ENCODE measurements around the gene TTL. TPM values are rescaled to one million over a fixed set of nuclear protein-coding genes. Genes with fewer than 3 reads are reported as not detected.
A peak's percentile ranks its signal among the peaks of the same experiment; 100 is the strongest.

Gene TTL
- total and polyA plus RNA-seq, 2 of the 13 experiments (the other 11 are each of a cell fraction or from before 2014, with no cell fraction given) = 19.0 to 59.8 TPM

- TF ChIP-seq SRSF4 (IDR thresholded peaks at IDR 0.05; ENCODE audit: low read depth, low read length, poor library complexity, severe bottlenecking) = no peak
- TF ChIP-seq ZSCAN25 (CRISPR knock-in tag; IDR thresholded peaks at IDR 0.05) = no peak
- no peak for TF ChIP-seq E2F1 (CRISPR knock-in tag; IDR thresholded peaks at IDR 0.05)
- TF ChIP-seq ZNF205 (CRISPR knock-in tag; IDR thresholded peaks at IDR 0.05) = no peak
- TF ChIP-seq ARNTL (CRISPR knock-in tag; IDR thresholded peaks at IDR 0.05) = 0 out of 2 replicates have a peak, but pooled peaks have one; percentile 0
- no peak for TF ChIP-seq MTF1 (CRISPR knock-in tag; IDR thresholded peaks at IDR 0.05)
- TF ChIP-seq THAP7 (CRISPR knock-in tag; IDR thresholded peaks at IDR 0.05) = peak; percentile 55; the same call in 1 of the 2 replicates
- TF ChIP-seq MAX (IDR thresholded peaks at IDR 0.05) = no peak; the same call in 1 of the 2 replicates
- no peak for TF ChIP-seq GTF2F1 (IDR thresholded peaks at IDR 0.05; ENCODE audit: low read length)
- no peak for TF ChIP-seq ZUFSP (CRISPR knock-in tag; IDR thresholded peaks at IDR 0.05; ENCODE audit: borderline replicate concordance)
- peak; percentile 28; the same call in 1 of the 2 replicates for TF ChIP-seq SP4 (CRISPR knock-in tag; IDR thresholded peaks at IDR 0.05)
- TF ChIP-seq ZNF597 (CRISPR knock-in tag; IDR thresholded peaks at IDR 0.05) = no peak
- peak; percentile 51; the same call in 1 of the 2 replicates for TF ChIP-seq ZNF790 (CRISPR knock-in tag; IDR thresholded peaks at IDR 0.05; ENCODE audit: borderline replicate concordance)
- no peak for TF ChIP-seq ZMAT5 (CRISPR knock-in tag; IDR thresholded peaks at IDR 0.05; ENCODE audit: borderline replicate concordance, low read depth)
- TF ChIP-seq ZNF484 (CRISPR knock-in tag; IDR thresholded peaks at IDR 0.05; ENCODE audit: borderline replicate concordance, low read depth) = no peak
- TF ChIP-seq IRX3 (CRISPR knock-in tag; IDR thresholded peaks at IDR 0.05; ENCODE audit: borderline replicate concordance, low read depth) = no peak
- TF ChIP-seq ZFP37 (CRISPR knock-in tag; IDR thresholded peaks at IDR 0.05; ENCODE audit: borderline replicate concordance) = 0 out of 2 replicates have a peak, but pooled peaks have one; percentile 20
- peak; percentile 49; the same call in 1 of the 2 replicates for TF ChIP-seq ARID4A (CRISPR knock-in tag; IDR thresholded peaks at IDR 0.05; ENCODE audit: borderline replicate concordance)
- 0 out of 2 replicates have a peak, but pooled peaks have one; percentile 11 for TF ChIP-seq ZBTB7B (CRISPR knock-in tag; IDR thresholded peaks at IDR 0.05)
- TF ChIP-seq RCOR2 (CRISPR knock-in tag; IDR thresholded peaks at IDR 0.05) = 0 out of 2 replicates have a peak, but pooled peaks have one; percentile 9
Measured at GRCh38 chr2:112480530-112481049, 1.4 kb upstream of the TTL start (continued).
